ENCODE data around the gene XRRA1. TPM values are rescaled to one million over a fixed set of nuclear protein-coding genes. Genes with fewer than 3 reads are reported as not detected.

Gene XRRA1
- total RNA-seq, 1 experiment from 2014 or later = 17.3 TPM

- no peaks in the 10 kb centered on the region for H3K9me3 ChIP-seq (ENCODE audit: control insufficient read depth in 1 of 2, insufficient read depth in 1 of 2, low read depth in 1 of 2, low read length in 2 of 2)
- H3K79me2 ChIP-seq (ENCODE audit: insufficient read depth, low read length) = no peaks in the 10 kb centered on the region
- ChIA-PET POLR2A (no interaction called here), CTCF (no interaction called here), RAD21 (ENCODE audit: low non-redundant PET in 1 of 2, low total read pairs in 2 of 2, uncharacterized antibody in 2 of 2, unreplicated experiment in 2 of 2) (no interaction called here)
- TF ChIP-seq CBX3 (IDR thresholded peaks at IDR 0.05; ENCODE audit: low read depth) (no peak), ATF3 (IDR thresholded peaks at IDR 0.05) (no peak), POLR2AphosphoS5 (IDR thresholded peaks at IDR 0.05; ENCODE audit: low read depth, low read length) (no peak), ZNF274 (IDR thresholded peaks at IDR 0.05; ENCODE audit: low read depth, low read length) (no peak), SRF (IDR thresholded peaks at IDR 0.05; ENCODE audit: low read depth) (no peak), ZFX (IDR thresholded peaks at IDR 0.05) (no peak), MAX (IDR thresholded peaks at IDR 0.05) (no peak), ELF1 (IDR thresholded peaks at IDR 0.05; ENCODE audit: borderline replicate concordance, low read depth) (no peak), EZH2phosphoT487 (IDR thresholded peaks at IDR 0.05; ENCODE audit: borderline replicate concordance) (no peak), CEBPB (IDR thresholded peaks at IDR 0.05; ENCODE audit: low read depth) (no peak), JUND (IDR thresholded peaks at IDR 0.05) (no peak), EZH2 (IDR thresholded peaks at IDR 0.05) (no peak), RAD21 (IDR thresholded peaks at IDR 0.05; ENCODE audit: low read depth) (no peak), POLR2A (IDR thresholded peaks at IDR 0.05; ENCODE audit: borderline replicate concordance, extremely low read depth, insufficient read depth, insufficient read length) (no peak), SP1 (IDR thresholded peaks at IDR 0.05; ENCODE audit: low read depth) (no peak), YY1 (IDR thresholded peaks at IDR 0.05; ENCODE audit: extremely low read depth, insufficient replicate concordance, low read depth, low read length) (no peak)
- TF ChIP-seq, protein P1, sequence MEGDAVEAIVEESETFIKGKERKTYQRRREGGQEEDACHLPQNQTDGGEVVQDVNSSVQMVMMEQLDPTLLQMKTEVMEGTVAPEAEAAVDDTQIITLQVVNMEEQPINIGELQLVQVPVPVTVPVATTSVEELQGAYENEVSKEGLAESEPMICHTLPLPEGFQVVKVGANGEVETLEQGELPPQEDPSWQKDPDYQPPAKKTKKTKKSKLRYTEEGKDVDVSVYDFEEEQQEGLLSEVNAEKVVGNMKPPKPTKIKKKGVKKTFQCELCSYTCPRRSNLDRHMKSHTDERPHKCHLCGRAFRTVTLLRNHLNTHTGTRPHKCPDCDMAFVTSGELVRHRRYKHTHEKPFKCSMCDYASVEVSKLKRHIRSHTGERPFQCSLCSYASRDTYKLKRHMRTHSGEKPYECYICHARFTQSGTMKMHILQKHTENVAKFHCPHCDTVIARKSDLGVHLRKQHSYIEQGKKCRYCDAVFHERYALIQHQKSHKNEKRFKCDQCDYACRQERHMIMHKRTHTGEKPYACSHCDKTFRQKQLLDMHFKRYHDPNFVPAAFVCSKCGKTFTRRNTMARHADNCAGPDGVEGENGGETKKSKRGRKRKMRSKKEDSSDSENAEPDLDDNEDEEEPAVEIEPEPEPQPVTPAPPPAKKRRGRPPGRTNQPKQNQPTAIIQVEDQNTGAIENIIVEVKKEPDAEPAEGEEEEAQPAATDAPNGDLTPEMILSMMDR (IDR thresholded peaks at IDR 0.05 in 2 of 3, conservative IDR thresholded peaks at IDR 0.05 in 1 of 3; ENCODE audit: borderline replicate concordance in 1 of 3, insufficient read depth in 1 of 3, low read depth in 2 of 3, low read length in 2 of 3) = no peak
- TF ChIP-seq, protein P2, sequence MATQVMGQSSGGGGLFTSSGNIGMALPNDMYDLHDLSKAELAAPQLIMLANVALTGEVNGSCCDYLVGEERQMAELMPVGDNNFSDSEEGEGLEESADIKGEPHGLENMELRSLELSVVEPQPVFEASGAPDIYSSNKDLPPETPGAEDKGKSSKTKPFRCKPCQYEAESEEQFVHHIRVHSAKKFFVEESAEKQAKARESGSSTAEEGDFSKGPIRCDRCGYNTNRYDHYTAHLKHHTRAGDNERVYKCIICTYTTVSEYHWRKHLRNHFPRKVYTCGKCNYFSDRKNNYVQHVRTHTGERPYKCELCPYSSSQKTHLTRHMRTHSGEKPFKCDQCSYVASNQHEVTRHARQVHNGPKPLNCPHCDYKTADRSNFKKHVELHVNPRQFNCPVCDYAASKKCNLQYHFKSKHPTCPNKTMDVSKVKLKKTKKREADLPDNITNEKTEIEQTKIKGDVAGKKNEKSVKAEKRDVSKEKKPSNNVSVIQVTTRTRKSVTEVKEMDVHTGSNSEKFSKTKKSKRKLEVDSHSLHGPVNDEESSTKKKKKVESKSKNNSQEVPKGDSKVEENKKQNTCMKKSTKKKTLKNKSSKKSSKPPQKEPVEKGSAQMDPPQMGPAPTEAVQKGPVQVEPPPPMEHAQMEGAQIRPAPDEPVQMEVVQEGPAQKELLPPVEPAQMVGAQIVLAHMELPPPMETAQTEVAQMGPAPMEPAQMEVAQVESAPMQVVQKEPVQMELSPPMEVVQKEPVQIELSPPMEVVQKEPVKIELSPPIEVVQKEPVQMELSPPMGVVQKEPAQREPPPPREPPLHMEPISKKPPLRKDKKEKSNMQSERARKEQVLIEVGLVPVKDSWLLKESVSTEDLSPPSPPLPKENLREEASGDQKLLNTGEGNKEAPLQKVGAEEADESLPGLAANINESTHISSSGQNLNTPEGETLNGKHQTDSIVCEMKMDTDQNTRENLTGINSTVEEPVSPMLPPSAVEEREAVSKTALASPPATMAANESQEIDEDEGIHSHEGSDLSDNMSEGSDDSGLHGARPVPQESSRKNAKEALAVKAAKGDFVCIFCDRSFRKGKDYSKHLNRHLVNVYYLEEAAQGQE (IDR thresholded peaks at IDR 0.05; ENCODE audit: low read depth) = no peak
- TF ChIP-seq, protein P3, sequence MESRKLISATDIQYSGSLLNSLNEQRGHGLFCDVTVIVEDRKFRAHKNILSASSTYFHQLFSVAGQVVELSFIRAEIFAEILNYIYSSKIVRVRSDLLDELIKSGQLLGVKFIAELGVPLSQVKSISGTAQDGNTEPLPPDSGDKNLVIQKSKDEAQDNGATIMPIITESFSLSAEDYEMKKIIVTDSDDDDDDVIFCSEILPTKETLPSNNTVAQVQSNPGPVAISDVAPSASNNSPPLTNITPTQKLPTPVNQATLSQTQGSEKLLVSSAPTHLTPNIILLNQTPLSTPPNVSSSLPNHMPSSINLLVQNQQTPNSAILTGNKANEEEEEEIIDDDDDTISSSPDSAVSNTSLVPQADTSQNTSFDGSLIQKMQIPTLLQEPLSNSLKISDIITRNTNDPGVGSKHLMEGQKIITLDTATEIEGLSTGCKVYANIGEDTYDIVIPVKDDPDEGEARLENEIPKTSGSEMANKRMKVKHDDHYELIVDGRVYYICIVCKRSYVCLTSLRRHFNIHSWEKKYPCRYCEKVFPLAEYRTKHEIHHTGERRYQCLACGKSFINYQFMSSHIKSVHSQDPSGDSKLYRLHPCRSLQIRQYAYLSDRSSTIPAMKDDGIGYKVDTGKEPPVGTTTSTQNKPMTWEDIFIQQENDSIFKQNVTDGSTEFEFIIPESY (IDR thresholded peaks at IDR 0.05; ENCODE audit: extremely low read depth, insufficient replicate concordance, low read length) = no peak
- no peaks in the 10 kb centered on the region for H3K4me1 ChIP-seq (ENCODE audit: control insufficient read depth in 1 of 2, insufficient read depth in 2 of 2, low read length in 2 of 2)
- no peak overlapping the region for H3K27ac ChIP-seq (ENCODE audit: low read depth, low read length)
- H3K9me2 ChIP-seq (ENCODE audit: insufficient read depth) = no peaks in the 10 kb centered on the region
- H4K20me1 ChIP-seq (ENCODE audit: insufficient read depth) = no peaks in the 10 kb centered on the region
- no peak overlapping the region for H3K9ac ChIP-seq (ENCODE audit: low read length)
- H3K27me3 ChIP-seq (ENCODE audit: insufficient read depth, low read length) = no peaks in the 10 kb centered on the region
- H3K4me3 ChIP-seq (replicated peaks in 1 of 2; ENCODE audit: low read depth in 1 of 2, low read length in 2 of 2) = no peak overlapping the region
- H3K36me3 ChIP-seq (ENCODE audit: control insufficient read depth in 1 of 2, insufficient read depth in 2 of 2, low read length in 2 of 2) = peaks cover 10 to 11% of the 10 kb centered on the region in 2 experiments
- H3K4me2 ChIP-seq (ENCODE audit: low read length) = no peak overlapping the region
- H2AFZ ChIP-seq (ENCODE audit: low read depth, low read length, poor library complexity, severe bottlenecking) = no peak overlapping the region
- no peak for DNase-seq (ENCODE audit: low read depth, low spot score)
- intact Hi-C loops (cut with micrococcal nuclease) = no loop called here
- no peak for ATAC-seq
- BruUV-seq (replicated peaks) = no TSS peak
Observed at GRCh38 chr11:74844072-74844471, 104.8 kb downstream of the XRRA1 start.
